Pancreas (tissue), 10 donors: ENCODE results near the gene KPNA1. TPM values are rescaled to one million over a fixed set of nuclear protein-coding genes. Genes with fewer than 3 reads are reported as not detected.
"Not testable (repeated sequence)": the region's sequence is repeated elsewhere in the genome, so short reads cannot be mapped to it uniquely, and the experiment has no call there.

Source experiments
- ATAC-seq, 4 donors: fragments of 200-7000 bp; cut with Tn5 transposase; one replicate each; pipeline versions ENCODE4 v1.8.0 to v1.9.1; 2020; ENCODE audit warnings: mild to moderate bottlenecking in 4 of 4, moderate library complexity in 4 of 4
- DNase-seq, 6 donors: peaks; one replicate each; pipeline ENCODE4 v3.0.0-alpha.2; 2020
- FAIRE-seq: peaks from 2 replicates; lab custom pipeline; 2012; peaks lifted over from hg19 to GRCh38; lab: Jason Lieb, UNC
- H3K27ac ChIP-seq, 4 donors: fragments of 200-600 bp; sonication (generic); 1 replicate in 3 of 4; 2 replicates in 1 of 4; pipeline versions ENCODE4 v1.5.0 to v1.8.0; 2020
- H3K27me3 ChIP-seq, 4 donors: fragments of 200-600 bp; one replicate each; pipeline ENCODE4 v1.8.0; 2021
- H3K36me3 ChIP-seq, 3 donors: fragments of 200-600 bp; sonication (generic) in 1 of 3; one replicate each; pipeline versions ENCODE4 v1.5.0 to v1.8.0; 2020 to 2021
- H3K4me1 ChIP-seq, 3 donors: fragments of 200-600 bp; one replicate each; pipeline ENCODE4 v1.8.0; 2021
- H3K4me3 ChIP-seq, 4 donors: fragments of 200-600 bp; sonication (generic) in 2 of 4; one replicate each; pipeline versions ENCODE4 v1.5.0 to v1.8.0; 2020 to 2021
- H3K9me3 ChIP-seq, 4 donors: fragments of 200-600 bp; one replicate each; pipeline ENCODE4 v1.8.0; 2021
- WGBS, 2 donors: extraction: QIAGEN DNeasy Blood & Tissue Kit; methylation state at CpG; one replicate each; pipeline ENCODE4 v1.1.7; 2013; 5-methylcytosine and 5-hydroxymethylcytosine counted together
- intact Hi-C, 3 donors: fragments of 100-400 bp; cut with DNase I; formaldehyde crosslinking; loops; one replicate each; pipeline versions ENCODE4 v1.11.1 to v1.14.2; 2022
- polyA plus RNA-seq, 2 donors: library from polyadenylated mRNA; stranded (reverse); fragments of 200-250 nt; gene quantifications; one replicate each; pipeline ENCODE4 v1.2.3, GENCODE V29; 2013
- total RNA-seq, 6 donors: library from RNA; stranded (reverse); fragmentation: NEBNext Ultra II Directional in 4 of 6; extraction: Animal tissue kit (Norgen Biotek cat#: 25700) in 4 of 6; gene quantifications; one replicate each; pipeline versions ENCODE4 v1.2.1 to v1.2.4, GENCODE V29; 2021 to 2023
- TF ChIP-seq, protein P1 (sequence below), 4 donors: fragments of 200-600 bp; sonication (generic) in 3 of 4; IDR thresholded peaks; one replicate each; pipeline versions ENCODE4 v1.5.0 to v1.8.0; 2021; ENCODE audit warnings: antibody characterized with exemption in 4 of 4
- donor health status: healthy with polysubstance abuse.
- donor health status: DM: no; HTN: no; CAD: no; lungs with moderate emphysema.
- donor health status: DM: no; HTN: no; CAD: no.
- donor health status: control.
- donor health status: control.
- donor health status: Bipolar disorder and iron deficiency.
- donor health status: DM: yes; HTN: yes; CAD: no.
- donor health status: DM: no; HTN: no; CAD: no.
- donor health status: DM: no; HTN: no; CAD: no.
- donor health status: DM: yes; HTN: yes; CAD: no.

KPNA1 gene
- total and polyA plus RNA-seq, 8 donors, result 5.7 to 35.1 (median 21.8) TPM

DNA sequence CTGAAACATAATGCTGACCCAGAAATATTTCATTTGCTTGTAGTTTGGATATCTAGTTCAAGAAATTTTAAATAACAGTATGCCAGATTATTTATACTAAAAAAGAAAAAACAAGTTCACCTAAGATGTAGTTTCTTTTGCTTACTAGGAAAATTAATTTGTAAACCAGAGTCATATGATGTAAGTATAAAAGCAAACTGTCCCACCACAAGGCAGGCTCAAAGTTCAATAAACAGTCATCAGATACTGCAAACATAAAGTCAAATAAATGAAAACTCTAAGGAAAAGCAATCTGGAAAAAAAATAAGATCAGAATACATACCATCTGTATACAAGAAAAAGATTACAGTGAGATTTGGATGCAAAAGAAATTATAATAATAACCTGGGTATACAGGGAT lies 58.7 kb downstream of the KPNA1 start:
- FAIRE-seq, result no peak
- H3K27ac ChIP-seq, result no peak overlapping the region
- H3K9me3 ChIP-seq, result no peaks in the 10 kb centered on the region
- H3K4me3 ChIP-seq, result no peak overlapping the region
- peaks cover 0 to 10% (median 3%) of the 10 kb centered on the region in 3 donors for H3K4me1 ChIP-seq
- peaks cover 0 to 9% (median 4%) of the 10 kb centered on the region in 3 donors for H3K36me3 ChIP-seq
- intact Hi-C loops, result no loop called here
- no peaks in the 10 kb centered on the region for H3K27me3 ChIP-seq
- TF ChIP-seq, protein P1, sequence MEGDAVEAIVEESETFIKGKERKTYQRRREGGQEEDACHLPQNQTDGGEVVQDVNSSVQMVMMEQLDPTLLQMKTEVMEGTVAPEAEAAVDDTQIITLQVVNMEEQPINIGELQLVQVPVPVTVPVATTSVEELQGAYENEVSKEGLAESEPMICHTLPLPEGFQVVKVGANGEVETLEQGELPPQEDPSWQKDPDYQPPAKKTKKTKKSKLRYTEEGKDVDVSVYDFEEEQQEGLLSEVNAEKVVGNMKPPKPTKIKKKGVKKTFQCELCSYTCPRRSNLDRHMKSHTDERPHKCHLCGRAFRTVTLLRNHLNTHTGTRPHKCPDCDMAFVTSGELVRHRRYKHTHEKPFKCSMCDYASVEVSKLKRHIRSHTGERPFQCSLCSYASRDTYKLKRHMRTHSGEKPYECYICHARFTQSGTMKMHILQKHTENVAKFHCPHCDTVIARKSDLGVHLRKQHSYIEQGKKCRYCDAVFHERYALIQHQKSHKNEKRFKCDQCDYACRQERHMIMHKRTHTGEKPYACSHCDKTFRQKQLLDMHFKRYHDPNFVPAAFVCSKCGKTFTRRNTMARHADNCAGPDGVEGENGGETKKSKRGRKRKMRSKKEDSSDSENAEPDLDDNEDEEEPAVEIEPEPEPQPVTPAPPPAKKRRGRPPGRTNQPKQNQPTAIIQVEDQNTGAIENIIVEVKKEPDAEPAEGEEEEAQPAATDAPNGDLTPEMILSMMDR (IDR thresholded peaks at IDR 0.05), result no peak
- no peak for DNase-seq
- ATAC-seq, result peak in 1 of 4 donors; percentile 25

DNA sequence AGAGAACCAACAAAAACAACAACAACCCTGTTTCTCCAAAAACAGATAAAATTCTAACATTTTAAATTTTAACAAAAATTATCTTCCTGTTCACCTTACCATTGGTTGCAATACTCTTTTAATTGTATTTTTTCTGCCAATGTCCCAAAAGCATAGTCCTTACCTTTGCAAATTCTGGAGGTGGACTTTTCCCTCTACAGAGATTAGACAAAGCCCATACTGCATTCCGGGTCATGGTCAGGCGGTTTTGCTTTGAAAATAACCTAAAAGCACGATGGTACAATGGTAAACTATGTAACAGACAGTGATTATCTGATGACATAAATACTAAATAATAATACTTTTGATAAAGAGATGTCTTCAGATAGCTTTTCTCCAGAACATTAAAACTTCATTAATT lies 63.4 kb downstream of the KPNA1 start:
- Histone ChIP-seq H3K9me3 (no peaks in the 10 kb centered on the region), H3K4me3 (no peak overlapping the region), H3K36me3 (peaks cover 0 to 12% (median 11%) of the 10 kb centered on the region in 3 donors), H3K4me1 (peaks cover 0 to 3% (median under 1%) of the 10 kb centered on the region in 3 donors), H3K27me3 (no peaks in the 10 kb centered on the region), H3K27ac (no peak overlapping the region)
- FAIRE-seq, result no peak
- intact Hi-C loops, result no loop called here
- ATAC-seq, result no peak
- DNase-seq, result no peak
- WGBS, 2 donors, result 74 to 86% methylated on average over 3 of the region's 3 CpGs
- TF ChIP-seq, protein P1 (IDR thresholded peaks at IDR 0.05), result no peak

DNA sequence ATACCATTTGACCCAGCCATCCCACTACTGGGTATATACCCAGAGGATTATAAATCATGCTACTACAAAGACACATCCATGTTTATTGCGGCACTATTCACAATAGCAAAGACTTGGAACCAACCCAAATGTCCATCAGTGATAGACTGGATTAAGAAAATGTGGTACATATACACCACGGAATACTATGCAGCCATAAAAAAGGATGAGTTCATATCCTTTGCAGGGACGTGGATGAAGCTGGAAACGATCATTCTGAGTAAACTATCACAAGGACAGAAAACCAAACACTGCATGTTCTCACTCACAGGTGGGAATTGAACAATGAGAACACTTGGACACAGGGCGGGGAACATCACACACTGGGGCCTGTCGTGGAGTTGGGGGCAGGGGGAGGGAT lies 66.5 kb downstream of the KPNA1 start:
- DNase-seq, H3K27ac ChIP-seq, H3K27me3 ChIP-seq, intact Hi-C loops, FAIRE-seq, H3K4me1 ChIP-seq, H3K9me3 ChIP-seq, ATAC-seq, H3K4me3 ChIP-seq: not testable (repeated sequence)
- WGBS, 2 donors, result 93 to 96% methylated on average over 6 of the region's 6 CpGs
- H3K36me3 ChIP-seq, result peaks cover 0 to 18% (median 9%) of the 10 kb centered on the region in 3 donors

DNA sequence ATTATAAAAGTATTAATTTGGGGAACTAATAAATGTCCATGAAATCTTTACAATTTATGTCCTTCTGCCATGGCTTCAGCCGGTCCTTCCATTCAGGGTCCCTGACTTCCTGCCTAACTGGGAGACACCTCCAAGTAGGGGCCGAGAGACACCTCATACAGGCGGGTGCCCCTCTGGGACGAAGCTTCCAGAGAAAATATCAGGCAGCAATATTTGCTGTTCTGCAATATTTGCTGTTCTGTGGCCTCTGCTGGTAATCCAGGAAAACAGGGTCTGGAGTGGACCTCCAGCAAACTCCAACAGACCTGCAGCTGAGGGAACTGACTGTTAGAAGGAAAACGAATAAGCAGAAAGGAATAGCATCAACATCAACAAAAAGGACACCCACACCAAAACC lies 70.2 kb downstream of the KPNA1 start:
- H3K27ac ChIP-seq, H3K4me1 ChIP-seq, intact Hi-C loops, ATAC-seq, FAIRE-seq, H3K4me3 ChIP-seq, H3K9me3 ChIP-seq, H3K27me3 ChIP-seq, DNase-seq: not testable (repeated sequence)
- WGBS, 2 donors, result 94 to 100% methylated on average over 5 of the region's 5 CpGs
- H3K36me3 ChIP-seq, result peaks cover 3 to 35% (median 7%) of the 10 kb centered on the region in 3 donors

DNA sequence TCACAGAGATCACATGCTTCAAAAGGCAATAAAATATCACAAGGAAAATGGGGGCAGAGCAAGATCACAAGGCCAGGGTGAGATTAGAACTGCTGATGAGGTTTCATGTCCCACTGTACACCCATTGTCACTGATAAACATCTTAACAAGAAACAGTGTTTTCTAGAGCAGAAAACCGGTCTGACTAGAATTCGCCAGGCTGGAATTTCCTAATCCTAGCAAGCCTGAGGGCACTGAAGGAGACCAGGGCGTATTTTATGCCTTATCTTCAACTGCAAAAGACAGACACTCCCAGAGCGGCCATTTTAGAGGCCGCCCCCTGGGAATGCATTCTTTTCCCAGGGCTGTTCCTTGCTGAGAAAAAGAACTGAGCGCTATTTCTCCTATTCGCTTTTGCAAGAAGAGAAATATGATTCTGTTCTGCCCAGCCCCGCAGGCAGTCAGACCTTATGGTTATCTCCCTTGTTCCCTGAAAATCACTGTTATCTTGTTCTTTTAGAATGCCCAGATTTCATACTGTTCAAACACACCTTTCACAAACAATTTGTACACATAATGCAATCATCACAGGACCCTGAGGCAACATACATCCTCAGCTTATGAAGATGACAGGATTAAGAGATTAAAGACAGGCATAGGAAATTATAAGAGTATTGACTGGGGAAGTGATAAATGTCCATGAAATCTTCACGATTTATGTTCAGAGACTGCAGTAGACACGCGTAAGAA lies 70.8 kb downstream of the KPNA1 start:
- ATAC-seq, result not testable (repeated sequence)
- H3K36me3 ChIP-seq, result peaks cover 3 to 39% (median 7%) of the 10 kb centered on the region in 3 donors

DNA sequence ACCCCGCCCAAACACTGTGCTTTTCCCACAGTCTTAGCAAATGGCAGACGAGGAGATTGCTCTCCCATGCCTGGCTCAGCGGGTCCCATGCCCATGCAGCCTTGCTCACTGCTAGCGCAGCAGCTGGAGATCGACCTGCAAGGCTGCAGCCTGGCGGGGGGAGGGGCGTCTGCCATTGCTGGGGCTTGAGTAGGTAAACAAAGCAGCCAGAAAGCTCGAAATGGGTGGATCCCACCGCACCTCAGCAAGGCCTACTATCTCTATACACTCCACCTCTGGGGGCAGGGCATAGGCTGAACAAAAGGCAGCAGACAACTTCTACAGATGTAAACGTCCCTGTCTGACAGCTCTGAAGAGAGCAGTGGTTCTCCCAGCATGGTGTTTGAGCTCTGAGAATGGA lies 71.6 kb downstream of the KPNA1 start:
- FAIRE-seq (no peak), DNase-seq (no peak), ATAC-seq (no peak)
- whole genome bisulfite sequencing, 2 donors, result 83 to 85% methylated on average over 10 of the region's 10 CpGs
- Histone ChIP-seq H3K27ac (no peak overlapping the region), H3K4me1 (no peaks in the 10 kb centered on the region), H3K9me3 (no peaks in the 10 kb centered on the region), H3K27me3 (no peaks in the 10 kb centered on the region), H3K4me3 (no peak overlapping the region), H3K36me3 (peaks cover 3 to 38% (median 7%) of the 10 kb centered on the region in 3 donors)
- TF ChIP-seq, protein P1 (IDR thresholded peaks at IDR 0.05), result no peak
- intact Hi-C loops, result no loop called here

More for the DNA sequence above, 70.8 kb downstream of the KPNA1 start:
- H3K27ac ChIP-seq, H3K9me3 ChIP-seq, H3K27me3 ChIP-seq, H3K4me1 ChIP-seq, H3K4me3 ChIP-seq, FAIRE-seq, DNase-seq, intact Hi-C loops: not testable (repeated sequence)
- 91 to 92% methylated on average over 11 of the region's 11 CpGs for WGBS, 2 donors
